ENCODE results near the gene RSAD2. TPM values are rescaled to one million over a fixed set of nuclear protein-coding genes. Genes with fewer than 3 reads are reported as not detected.

RSAD2 gene
- total RNA-seq, 1 donor from 2014 or later = 1.6 TPM

DNA sequence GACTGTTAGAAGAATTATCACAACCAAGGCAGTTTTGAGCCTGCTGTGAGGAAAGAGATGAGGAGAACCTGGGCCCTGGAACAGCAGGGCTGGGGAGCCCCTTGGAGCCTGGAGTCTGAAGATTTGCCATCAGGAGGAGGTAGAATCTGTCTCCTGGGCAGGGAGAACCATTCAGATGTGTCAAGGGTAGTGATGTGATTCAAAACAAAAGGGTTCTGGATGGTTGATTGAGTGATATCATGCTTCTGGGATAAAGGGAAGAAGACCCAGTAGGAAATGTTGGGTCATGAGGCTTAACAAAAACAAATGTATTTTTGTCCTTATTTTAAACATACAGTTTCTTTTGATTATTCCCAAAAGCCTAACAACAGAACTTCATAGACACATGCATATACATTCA lies 68.2 kb downstream of the RSAD2 start:
- ATAC-seq = no peak

DNA sequence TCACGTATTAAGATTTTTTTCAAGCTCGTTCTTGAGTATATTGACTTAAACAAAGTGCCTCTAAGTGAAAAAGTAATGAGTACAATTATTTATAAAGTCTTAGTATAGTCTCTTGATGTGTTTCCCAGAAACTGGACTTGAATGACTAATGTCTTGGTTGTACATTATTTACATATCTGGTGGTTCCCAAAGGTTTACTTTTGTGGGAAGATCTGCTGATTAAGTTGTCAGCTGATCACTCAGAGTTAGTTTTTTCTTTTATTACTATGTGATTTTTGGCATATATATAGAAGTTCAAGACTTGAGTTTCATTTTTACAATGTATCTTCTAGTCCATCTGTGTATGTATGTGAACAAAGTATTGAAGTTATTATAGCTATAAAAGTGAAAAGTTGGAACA lies 69.1 kb downstream of the RSAD2 start:
- ATAC-seq = no peak

Other genes starting within 250 kb of the RSAD2 start
- gene CMPK2, start 11.9 kb upstream of the RSAD2 start, total RNA-seq = 2.6 TPM
- gene RNF144A, start 39.6 kb downstream of the RSAD2 start, total RNA-seq = 5.5 TPM